DOHH2 (cell line): ENCODE data around the gene TMEM54.

ENCODE experiments used
- H3F3A ChIP-seq: fragments of 200-600 bp; sonication (generic), shearing (Covaris generic); 2 replicates; pipeline ENCODE4 v1.6.0; 2016; ENCODE audit warnings: antibody characterized with exemption, mild to moderate bottlenecking; ENCODE audit not compliant: control insufficient read depth, insufficient read depth
- H3K27ac ChIP-seq: fragments of 200-600 bp; sonication (generic); 2 replicates; pipeline ENCODE4 v1.5.1; 2014; ENCODE audit warnings: low read depth, mild to moderate bottlenecking, low read length, moderate library complexity
- H3K27me3 ChIP-seq: fragments of 200-600 bp; sonication (generic); 2 replicates; pipeline ENCODE4 v1.6.1; 2014; ENCODE audit warnings: mild to moderate bottlenecking, low read length, mixed read lengths; ENCODE audit not compliant: control insufficient read depth
- H3K36me3 ChIP-seq: fragments of 200-600 bp; sonication (generic); 2 replicates; pipeline ENCODE4 v1.6.1; 2014; ENCODE audit warnings: mild to moderate bottlenecking, low read length, moderate library complexity, mixed read lengths; ENCODE audit not compliant: control insufficient read depth
- H3K4me1 ChIP-seq: fragments of 200-600 bp; sonication (generic); 2 replicates; pipeline ENCODE4 v1.6.1; 2014; ENCODE audit warnings: mild to moderate bottlenecking, low read length, mixed read lengths; ENCODE audit not compliant: control insufficient read depth
- H3K4me2 ChIP-seq: fragments of 200-600 bp; sonication (generic); 2 replicates; pipeline ENCODE4 v1.6.0; 2014; ENCODE audit warnings: mild to moderate bottlenecking, low read length, moderate library complexity
- H3K4me3 ChIP-seq: fragments of 200-600 bp; sonication (generic); 2 replicates; pipeline ENCODE4 v1.5.1; 2014; ENCODE audit warnings: mild to moderate bottlenecking, low read length, mixed read lengths
- H3K79me2 ChIP-seq: fragments of 200-600 bp; sonication (generic); 2 replicates; pipeline ENCODE4 v1.6.1; 2014; ENCODE audit warnings: mild to moderate bottlenecking, low read length, mixed read lengths; ENCODE audit not compliant: control insufficient read depth
- H3K9me2 ChIP-seq: fragments of 200-600 bp; sonication (generic); replicated peaks from 2 replicates; pipeline ENCODE4 v1.6.1; 2014; ENCODE audit warnings: mild to moderate bottlenecking, low read length, mixed read lengths; ENCODE audit not compliant: control insufficient read depth
- H3K9me3 ChIP-seq: fragments of 200-600 bp; sonication (generic); 2 replicates; pipeline ENCODE4 v1.6.1; 2014; ENCODE audit warnings: antibody characterized with exemption, low read length, mixed read lengths; ENCODE audit not compliant: control insufficient read depth, insufficient read depth
- H4K20me1 ChIP-seq: fragments of 200-600 bp; sonication (generic); 2 replicates; pipeline ENCODE4 v1.6.0; 2014; ENCODE audit warnings: low read depth, mild to moderate bottlenecking, antibody characterized with exemption, low read length, moderate library complexity; ENCODE audit not compliant: control insufficient read depth, insufficient read depth
- EZH2phosphoT487 ChIP-seq: fragments of 200-600 bp; sonication (generic); IDR thresholded peaks from 2 replicates; pipeline ENCODE4 v1.6.1; 2017; ENCODE audit warnings: borderline replicate concordance, mild to moderate bottlenecking, antibody characterized with exemption, low read length, moderate library complexity, mixed read lengths
- TF ChIP-seq, protein P1 (sequence below): fragments of 200-600 bp; sonication (generic); IDR thresholded peaks from one replicate; pipeline ENCODE4 v1.5.1; 2014; ENCODE audit warnings: antibody characterized with exemption, mild to moderate bottlenecking, low read depth, low read length; ENCODE audit not compliant: poor library complexity, severe bottlenecking

The TMEM54 gene

DNA sequence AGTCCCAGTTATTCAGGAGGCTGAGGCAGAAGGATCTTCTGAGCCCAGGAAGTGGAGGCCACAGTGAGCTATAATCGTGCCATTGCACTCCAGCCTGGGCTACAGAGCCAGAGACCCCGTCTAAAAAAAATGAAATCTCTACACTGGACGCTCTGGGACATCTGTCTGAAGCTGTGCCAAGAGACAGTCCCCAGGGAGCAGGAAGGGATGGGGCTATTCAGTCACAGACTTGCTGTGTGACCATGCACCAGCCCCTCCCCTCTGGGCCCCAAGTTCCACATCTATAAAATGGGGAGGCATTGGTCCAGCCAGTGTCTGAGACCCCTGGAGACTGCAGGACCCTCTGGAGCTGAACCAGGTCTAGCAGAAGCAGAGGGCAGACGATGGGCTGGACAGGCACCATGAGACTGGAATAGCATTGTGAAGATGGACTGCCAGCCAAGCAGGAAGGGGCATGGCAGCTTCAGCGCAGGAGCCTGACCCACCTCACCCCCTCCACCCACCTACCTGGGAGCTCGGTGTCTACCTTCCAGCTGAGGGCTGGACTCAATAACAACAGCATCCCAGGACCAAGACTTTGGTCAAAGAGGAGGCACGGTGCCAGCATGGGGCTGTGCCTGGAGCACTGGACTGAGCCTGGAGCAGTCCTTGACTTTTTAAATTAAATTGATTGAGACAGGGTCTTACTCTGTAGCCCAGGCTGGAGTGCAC is 1.4 kb downstream of the TMEM54 start:
- Histone ChIP-seq H3K79me2 (no peaks in the 10 kb centered on the region), H3K9me3 (no peaks in the 10 kb centered on the region), H3K4me3 (no peak overlapping the region), H3K4me1 (peaks cover 8% of the 10 kb centered on the region), H3K4me2 (no peak overlapping the region), H3K27me3 (peaks cover 57% of the 10 kb centered on the region), H3F3A (no peaks in the 10 kb centered on the region), H3K36me3 (no peaks in the 10 kb centered on the region), H3K27ac (no peak overlapping the region), H3K9me2 (no peaks in the 10 kb centered on the region), H4K20me1 (no peaks in the 10 kb centered on the region)
- TF ChIP-seq, protein P1, sequence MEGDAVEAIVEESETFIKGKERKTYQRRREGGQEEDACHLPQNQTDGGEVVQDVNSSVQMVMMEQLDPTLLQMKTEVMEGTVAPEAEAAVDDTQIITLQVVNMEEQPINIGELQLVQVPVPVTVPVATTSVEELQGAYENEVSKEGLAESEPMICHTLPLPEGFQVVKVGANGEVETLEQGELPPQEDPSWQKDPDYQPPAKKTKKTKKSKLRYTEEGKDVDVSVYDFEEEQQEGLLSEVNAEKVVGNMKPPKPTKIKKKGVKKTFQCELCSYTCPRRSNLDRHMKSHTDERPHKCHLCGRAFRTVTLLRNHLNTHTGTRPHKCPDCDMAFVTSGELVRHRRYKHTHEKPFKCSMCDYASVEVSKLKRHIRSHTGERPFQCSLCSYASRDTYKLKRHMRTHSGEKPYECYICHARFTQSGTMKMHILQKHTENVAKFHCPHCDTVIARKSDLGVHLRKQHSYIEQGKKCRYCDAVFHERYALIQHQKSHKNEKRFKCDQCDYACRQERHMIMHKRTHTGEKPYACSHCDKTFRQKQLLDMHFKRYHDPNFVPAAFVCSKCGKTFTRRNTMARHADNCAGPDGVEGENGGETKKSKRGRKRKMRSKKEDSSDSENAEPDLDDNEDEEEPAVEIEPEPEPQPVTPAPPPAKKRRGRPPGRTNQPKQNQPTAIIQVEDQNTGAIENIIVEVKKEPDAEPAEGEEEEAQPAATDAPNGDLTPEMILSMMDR: no peak
- TF ChIP-seq EZH2phosphoT487: no peak

DNA sequence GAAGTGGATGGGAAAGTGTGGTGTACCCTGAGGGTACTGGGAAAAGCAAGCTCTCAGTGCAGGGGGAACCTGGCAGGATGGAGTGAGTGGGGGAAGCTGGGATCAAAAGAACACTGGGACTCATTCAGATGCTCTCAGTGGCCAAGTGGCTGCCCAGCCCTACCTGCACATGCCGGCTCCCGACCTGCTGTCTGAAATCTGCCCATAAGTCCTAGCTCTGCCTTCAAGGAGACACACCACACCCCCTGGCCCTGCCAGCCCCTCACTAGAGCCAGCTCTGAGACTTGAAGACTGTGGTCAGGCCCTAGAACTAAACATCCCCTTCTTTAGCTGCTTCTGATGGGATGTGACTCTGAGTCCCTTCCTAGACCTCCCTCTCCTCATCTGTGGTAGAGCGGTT is 2.2 kb downstream of the TMEM54 start:
- TF ChIP-seq EZH2phosphoT487: no peak
- TF ChIP-seq, protein P1: no peak
- no peaks in the 10 kb centered on the region for H4K20me1 ChIP-seq
- H3K4me1 ChIP-seq: peaks cover 8% of the 10 kb centered on the region
- no peaks in the 10 kb centered on the region for H3K9me2 ChIP-seq
- no peaks in the 10 kb centered on the region for H3K79me2 ChIP-seq
- no peaks in the 10 kb centered on the region for H3F3A ChIP-seq
- H3K4me2 ChIP-seq: no peak overlapping the region
- no peak overlapping the region for H3K27ac ChIP-seq
- H3K27me3 ChIP-seq: peaks cover 50% of the 10 kb centered on the region
- no peak overlapping the region for H3K4me3 ChIP-seq
- H3K36me3 ChIP-seq: no peaks in the 10 kb centered on the region
- no peaks in the 10 kb centered on the region for H3K9me3 ChIP-seq

- Histone ChIP-seq H3K9me3 (no peaks in the 10 kb centered on the region), H3K79me2 (no peaks in the 10 kb centered on the region), H3K9me2 (no peaks in the 10 kb centered on the region), H3K4me1 (peaks cover 8% of the 10 kb centered on the region), H3F3A (no peaks in the 10 kb centered on the region), H4K20me1 (no peaks in the 10 kb centered on the region), H3K27me3 (peaks cover 50% of the 10 kb centered on the region), H3K36me3 (no peaks in the 10 kb centered on the region), H3K4me3 (no peak overlapping the region), H3K27ac (no peak overlapping the region), H3K4me2 (no peak overlapping the region)
- TF ChIP-seq, protein P1: no peak
- no peak for TF ChIP-seq EZH2phosphoT487
Measured at GRCh38 chr1:32898056-32898455, 3.1 kb downstream of the TMEM54 start.
